ENCODE data around the gene HINT2.
A peak's percentile ranks its signal among the peaks of the same experiment; 100 is the strongest.

HINT2 gene

DNA sequence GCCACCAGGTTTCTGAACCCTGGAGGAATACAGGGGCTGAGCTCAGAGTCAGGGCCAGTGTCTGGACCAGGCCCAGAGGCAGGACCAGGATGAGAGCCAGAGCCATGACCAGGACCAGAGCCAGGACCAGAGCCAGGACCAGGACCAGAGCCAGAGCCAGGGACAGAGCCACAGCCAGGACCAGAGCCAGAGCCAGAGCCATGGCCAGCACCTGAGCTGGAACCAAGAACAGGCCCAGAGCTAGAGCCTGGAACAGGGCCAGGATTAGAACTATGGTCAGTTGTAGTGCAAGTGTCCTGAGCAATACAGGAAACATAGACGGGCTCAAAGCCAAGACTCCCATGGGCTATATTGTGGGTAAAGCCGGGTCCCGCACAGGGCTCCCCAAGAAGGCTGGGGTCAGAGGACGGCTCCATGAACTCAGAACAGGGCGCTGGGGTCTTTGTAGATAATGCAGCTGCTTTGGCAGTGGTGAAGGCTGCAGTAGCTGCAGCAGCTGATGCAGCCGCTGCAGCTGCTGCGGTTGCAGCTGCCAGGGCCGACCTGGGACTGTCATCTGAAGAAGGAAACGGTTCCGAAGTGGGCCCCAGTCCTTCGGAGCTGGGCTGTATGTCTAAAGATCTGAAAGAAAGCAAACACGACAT is 3.3 kb downstream of the HINT2 start:
- DNase-seq (no peak), ATAC-seq (no peak)

DNA sequence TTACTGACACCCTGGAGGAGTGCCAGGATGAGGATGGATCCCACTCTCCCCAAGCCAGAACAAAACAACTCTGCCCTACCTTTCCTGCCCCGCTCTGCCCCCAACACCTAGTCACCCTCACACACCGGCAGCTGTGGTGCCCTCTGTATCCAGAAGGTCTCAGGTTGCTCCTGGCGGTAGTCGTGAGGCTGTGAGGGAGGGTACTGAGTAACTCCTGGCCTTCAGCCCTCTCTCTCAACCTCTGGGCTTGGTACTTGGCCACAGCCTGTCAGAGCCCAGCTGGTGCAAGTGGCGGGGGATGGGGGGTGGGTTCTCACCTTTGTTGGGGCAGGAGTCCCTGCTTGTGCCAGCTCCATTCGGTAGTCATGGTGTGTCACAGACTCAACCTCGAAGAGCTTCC is 4.7 kb downstream of the HINT2 start:
- DNase-seq, result no peak
- ATAC-seq, result no peak

DNA sequence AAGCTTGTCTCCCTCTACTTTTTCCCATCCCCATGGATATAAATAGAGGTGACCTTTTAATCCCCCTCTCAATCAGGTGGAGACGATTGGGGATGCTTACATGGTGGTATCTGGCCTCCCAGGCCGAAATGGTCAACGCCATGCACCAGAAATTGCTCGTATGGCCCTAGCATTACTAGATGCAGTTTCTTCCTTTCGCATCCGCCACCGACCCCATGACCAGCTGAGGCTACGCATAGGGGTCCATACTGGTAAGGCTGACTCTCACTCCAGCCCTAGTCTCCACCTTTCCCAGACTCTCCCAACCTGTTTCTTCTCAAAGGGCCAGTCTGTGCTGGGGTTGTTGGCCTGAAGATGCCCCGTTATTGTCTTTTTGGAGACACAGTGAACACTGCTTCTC is 6.4 kb downstream of the HINT2 start:
- no peak for ATAC-seq
- no peak for DNase-seq

DNA sequence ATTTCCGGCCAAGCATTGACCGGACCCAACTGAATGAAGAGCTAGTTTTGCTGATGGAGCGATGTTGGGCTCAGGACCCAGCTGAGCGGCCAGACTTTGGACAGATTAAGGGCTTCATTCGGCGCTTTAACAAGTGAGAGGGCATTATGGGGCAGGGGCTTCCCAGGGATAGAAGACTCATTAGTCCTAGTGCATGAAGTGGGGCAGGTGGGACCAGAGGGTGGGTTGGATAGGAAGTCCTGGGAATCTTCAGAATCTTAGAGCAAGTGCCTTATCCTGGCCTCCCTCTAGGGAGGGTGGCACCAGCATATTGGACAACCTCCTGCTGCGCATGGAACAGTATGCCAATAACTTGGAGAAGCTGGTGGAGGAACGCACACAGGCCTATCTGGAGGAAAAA is 8.7 kb downstream of the HINT2 start:
- DNase-seq (no peak), ATAC-seq (no peak)

DNA sequence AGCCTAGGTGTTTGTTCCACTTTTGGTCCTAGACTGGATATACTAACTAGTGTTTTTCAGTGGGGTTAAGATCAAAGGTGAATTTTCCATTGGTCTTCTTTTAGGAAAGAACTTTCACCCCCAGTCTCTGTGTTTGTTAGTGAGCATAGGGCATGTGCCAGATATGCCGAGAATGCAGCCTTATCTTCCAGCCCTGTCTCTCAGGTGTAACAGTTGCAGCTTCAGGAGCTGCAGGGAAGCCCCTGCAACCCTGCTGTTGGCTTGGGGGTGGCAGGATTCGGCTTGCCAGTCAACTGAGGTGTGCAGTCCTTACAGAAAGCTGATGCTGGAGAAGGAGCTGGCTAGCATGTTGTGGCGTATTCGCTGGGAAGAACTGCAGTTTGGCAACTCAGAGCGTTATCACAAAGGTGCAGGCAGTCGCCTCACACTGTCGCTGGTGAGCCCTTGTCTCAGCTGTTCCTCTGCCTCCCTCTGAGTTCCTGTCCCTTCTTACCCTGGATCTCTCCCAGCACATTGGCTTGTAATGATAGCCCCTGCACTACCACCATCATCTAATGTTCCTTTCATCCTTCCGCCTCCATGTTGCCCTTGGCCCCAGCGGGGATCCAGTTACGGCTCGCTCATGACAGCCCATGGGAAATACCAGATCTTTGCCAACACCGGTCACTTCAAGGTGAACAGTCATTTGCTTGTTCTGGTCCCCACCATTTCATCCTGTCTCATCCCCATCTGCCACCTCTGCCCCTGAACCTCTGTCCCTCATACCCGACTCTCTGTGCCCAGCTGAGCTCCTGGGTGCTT is 13.3 kb downstream of the HINT2 start:
- DNase-seq (no peak), ATAC-seq (no peak)

DNA sequence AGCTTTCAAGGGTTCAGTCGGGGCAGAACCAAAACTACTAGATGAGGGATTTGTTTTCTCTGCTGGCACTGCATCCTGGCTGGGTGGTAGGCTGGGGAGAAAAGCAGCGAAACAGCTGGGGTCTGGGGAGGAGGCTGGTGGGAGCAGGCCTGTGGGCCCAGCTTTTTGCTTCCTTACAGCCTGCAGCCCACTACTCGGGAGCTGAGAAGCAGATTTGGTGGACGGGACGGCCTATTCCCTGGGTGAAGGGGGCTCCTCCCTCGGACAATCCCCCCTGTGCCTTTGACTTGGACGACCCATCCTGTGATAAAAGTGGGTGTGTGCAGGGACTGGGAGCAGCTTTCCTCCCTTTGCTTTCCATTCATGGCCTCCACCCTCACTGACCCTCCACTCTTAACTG is 14.3 kb downstream of the HINT2 start:
- ATAC-seq (no peak), DNase-seq (no peak)

DNA sequence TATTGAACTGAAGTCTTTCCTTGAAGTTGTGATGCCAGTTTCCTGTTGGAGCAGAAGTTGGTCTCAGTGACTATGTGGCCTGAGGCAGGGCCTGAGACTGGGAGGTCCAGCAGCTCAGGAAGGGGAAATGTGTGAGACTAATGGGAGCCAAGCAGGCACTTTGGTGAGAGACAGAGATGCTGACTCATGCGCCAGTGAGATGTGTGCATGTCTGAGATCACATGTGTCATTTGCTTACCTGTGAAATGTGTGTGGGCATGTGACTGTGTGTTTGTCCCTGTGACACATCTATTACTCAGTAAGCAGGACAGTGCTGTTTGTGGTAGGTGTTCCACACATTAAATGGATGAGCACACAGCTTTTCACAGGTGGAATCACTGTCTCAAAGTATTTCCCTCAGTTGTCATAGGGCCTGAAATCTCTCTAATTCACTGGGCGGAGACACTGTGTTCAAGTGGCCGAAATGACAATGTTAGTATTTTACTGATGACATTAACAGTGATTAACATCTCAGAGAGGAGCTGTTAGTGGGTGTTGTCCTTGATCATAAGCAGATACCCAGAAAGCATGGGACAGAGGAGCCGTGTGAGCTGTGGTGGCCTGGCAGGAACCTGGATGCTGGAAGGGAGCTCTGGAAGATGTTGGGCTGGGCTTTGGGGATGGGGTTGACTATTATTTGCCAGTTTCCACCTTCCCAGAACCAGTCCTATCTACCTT is 16.0 kb downstream of the HINT2 start:
- no peak for DNase-seq
- ATAC-seq, result peak; percentile 95

DNA sequence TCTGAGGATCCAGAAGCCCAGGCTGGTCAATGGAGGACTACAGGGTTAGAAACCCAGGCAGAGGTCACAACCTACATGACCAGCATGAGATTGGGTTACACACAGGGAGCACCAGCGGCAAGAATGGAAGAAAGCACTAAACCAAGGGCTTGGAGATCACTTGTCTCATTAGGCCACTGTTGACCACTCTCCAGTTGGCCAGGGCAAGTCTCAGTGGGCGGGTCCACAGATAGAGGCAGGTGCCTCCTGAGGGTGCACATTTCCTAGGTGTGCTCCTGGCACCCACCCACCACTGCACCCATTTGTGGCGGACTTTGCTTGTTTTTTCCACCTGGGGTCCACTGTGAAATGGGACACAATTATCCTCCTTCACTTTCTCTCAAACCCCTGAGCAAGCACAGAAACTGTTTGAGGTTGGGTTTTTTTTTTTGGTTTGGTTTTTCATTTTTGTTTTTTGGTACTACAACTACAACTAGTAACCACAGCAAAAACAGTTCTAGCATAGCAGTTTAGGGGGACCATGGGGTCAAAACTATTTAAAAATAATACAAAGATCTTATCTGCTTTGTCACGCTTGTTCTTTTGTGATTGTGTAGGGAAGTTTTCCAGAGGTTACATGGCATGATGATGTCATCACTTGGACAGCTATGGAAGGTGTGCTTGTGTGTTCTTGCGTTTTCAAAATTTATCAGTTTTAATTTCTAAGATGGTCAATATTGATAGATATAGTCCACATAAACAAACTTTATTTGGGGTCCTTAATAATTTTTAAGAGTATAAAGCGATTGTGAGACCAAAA is 17.3 kb downstream of the HINT2 start:
- DNase-seq (no peak), ATAC-seq (no peak)

DNA sequence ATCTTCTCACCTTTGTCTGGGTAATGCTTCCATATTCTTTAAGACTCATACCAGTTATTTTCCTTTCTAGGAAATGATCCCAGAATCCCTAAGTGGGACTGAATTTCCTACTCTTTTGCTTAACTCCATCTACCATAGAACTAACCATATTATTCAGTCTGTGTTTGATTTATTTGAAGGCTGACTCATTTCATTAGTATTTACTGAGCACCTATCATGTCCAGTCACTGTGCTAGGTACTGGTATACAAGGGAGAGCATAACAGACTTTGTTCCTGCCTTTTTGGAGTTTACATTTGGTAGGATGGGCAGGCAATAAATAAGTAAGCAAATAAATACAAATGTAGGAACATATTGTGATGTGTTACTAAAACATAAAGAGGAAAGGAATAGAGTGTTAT is 19.1 kb downstream of the HINT2 start:
- no peak for ATAC-seq
- DNase-seq, result no peak

DNA sequence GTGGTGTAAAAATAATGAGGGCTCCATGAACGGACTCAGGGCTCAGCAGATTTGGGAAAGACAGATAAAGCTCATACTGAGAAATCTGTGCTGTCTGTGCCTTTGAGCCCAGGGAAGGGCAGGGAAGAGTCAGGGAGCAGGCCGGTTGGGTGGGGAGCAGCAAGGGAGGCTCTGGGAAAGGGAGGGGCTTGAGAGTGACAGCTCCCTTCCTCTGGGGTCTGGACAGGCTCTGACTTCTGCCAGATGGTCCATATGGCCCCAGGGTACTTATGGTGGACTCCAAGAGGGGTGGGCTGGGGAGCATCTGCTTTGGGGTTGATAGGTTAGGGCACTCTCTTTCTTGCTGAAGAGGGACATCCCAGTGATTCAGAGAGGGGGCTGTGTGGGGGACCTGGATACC is 21.4 kb downstream of the HINT2 start:
- ATAC-seq (no peak), DNase-seq (no peak)

DNA sequence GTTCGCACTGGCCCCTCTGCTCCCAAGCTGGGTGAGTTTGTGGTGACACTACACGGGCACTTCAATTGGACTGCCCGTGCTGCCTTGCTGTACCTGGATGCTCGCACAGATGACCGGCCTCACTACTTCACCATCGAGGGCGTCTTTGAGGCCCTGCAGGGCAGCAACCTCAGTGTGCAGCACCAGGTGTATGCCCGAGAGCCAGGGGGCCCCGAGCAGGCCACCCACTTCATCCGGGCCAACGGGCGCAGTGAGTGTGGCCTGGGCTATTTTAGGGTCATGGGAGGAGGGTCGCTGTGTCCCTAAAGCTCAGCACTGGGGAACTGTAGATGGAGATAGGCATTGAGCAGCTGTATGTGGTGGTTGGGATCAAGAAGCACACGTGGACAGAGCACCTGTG is 22.0 kb downstream of the HINT2 start:
- DNase-seq, result no peak
- ATAC-seq, result no peak

DNA sequence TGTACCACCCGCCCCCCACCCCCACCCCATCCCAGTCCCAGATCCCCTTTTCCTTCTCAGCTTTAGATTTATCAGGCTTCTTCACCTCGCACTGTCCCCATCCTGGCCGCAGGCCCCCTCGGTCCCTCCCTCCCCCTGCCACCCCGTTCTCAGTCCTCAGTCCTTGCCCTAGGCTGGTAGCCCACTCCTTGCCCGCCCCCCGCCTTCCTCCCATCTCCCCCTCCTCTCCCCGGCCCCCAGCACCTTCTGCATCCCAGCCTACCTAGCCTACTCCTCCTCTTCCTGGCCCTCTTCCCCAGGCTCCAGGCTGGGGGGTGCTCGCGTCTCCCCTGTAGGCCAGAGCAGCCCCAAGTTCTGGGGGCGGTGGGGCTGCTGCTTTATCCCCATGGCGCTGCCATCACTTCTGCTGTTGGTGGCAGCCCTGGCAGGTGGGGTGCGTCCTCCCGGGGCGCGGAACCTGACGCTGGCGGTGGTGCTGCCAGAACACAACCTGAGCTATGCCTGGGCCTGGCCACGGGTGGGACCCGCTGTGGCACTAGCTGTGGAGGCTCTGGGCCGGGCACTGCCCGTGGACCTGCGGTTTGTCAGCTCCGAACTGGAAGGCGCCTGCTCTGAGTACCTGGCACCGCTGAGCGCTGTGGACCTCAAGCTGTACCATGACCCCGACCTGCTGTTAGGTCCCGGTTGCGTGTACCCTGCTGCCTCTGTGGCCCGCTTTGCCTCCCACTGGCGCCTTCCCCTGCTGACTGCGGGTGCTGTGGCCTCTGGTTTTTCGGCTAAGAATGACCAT is 22.6 kb downstream of the HINT2 start:
- ATAC-seq (no peak), DNase-seq (no peak)

DNA sequence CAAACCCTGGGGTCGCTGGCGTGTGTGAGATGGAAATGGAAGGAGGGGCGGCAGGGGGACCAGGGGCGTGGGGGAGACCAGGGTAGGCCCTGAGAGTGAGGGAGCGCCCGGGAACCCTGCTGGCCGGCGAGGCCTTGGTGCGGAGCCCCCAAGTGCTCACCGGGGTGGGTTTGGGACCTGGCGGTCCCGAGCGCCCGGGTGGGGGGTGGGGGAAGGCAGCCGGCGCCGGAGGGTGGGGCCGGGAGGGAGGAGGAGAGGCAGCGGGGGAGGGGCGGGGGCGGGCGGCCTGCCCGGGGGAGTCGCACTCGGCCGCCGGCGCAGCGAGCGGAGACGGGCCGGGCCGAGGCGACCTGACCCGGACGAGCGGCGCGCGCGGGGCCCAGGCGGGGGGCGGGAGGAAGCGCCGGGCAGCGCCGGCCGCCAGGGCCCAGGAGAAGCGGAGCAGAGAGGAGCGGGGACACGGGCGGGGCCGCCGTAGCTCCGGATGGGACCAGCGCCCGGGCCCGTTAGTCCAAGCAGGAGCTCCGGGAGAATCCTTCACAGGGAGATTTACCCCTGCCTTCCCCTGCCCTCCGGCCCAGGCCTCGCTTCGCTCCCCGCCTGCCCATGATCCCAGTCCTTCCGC is 23.4 kb downstream of the HINT2 start, which contains the start of gene NPR2:
Gene NPR2, plus strand, starts transcription at position 295 of the 625 bp plus-strand sequence. CDS start 818 bp downstream, outside the sequence.
- DNase-seq, result no peak
- no peak for ATAC-seq

DNA sequence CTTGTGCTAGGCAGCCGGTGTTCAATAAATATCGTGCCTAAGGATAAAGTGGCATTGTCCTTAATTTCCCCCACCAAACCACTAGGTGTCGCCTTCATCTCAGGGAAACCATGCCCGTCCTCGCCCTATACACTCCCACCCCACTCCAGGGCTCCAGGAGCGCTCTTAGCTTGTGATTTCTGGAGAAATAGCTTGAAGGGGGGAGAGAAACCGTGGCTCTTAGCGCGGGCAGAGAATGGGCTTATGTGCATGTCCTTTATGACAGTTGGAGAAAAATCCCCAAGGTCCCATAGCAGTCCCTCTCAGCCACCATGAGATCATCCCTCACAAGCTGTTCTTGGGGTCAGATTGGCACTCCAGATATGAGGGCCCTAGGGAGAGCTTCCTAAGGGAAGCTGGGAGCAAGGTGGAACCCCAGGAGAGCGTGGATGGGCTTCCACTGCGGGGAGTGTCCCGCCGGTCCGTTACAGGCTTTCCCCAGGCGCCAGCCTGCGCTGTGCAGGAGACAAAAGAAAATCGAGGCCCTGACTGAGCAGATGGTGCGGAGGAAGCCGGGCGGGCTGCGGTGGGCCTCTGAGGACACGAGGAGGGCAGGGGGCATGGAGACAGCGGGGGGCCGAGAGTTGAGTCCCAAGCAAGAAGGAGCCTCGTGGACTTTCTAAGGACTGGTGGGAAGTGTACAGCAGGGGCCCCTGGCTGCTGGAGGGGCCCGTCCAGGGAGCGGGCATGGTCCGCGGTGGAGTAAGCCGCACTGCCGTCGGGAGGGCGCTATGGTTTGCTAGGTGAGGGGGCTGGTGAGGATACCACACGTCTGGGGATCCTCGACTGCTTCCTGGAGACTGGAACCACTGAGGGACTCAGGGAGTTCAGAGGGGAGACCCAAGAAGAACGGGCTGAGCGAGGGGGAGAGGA is 24.2 kb downstream of the HINT2 start:
- ATAC-seq, result peak; percentile 74
- peak; percentile 54 for DNase-seq

DNA sequence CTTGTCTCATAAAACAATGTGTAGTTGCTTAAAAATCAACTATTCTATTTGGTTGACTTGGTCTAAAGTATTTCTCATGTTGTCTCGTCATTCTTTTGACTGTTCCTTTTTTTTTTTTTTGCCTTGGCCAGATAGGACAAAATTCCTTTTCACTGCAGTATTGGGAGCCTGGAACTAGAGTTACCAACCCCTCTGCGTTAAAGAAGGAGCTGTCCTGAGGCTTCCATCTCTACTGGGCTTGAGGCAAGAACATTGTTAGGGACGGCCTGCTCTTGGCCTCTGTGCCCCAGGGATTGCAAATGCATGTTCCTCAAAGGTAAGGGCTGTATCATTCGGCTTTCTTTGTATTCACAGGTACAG is 24.8 kb downstream of the HINT2 start:
- DNase-seq (no peak), ATAC-seq (no peak)

DNA sequence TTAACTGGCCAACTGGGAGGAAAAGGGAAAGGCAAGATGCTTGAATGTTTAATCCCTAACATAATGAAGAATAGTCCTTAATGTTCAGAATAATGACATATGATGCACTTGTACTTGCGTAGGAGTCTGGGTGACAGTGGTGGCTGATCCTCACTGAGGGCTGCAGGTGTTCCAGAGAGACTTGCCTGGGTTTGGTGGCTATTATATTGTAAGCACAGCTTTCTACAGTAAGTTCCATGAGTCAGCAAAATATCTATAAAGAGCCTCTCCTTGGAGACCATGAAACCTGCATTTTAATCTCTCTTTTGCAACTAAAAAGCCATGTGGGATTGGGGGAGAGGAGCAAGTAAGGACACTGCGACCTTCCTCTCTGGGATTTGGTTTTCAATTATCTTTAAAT is 25.3 kb downstream of the HINT2 start:
- ATAC-seq (no peak), DNase-seq (no peak)

DNA sequence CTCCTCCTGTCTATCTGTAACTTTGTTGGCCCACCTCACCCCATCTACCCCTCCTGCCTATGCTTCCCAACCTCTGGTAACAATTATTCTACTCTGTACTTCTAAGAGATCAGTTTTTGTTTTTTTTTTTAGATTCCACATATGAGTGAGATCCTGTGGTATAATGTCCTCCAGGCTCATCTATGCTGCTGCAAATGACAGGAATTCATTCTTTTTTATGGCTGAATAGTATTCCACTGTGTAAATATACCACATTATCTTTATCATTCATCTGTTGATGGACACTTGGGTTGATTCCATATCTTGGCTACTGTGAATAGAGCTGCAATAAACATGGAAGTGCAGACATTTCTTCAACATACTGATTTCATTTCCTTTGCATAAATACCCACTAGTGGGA is 31.4 kb downstream of the HINT2 start:
- no peak for DNase-seq
- ATAC-seq, result no peak

DNA sequence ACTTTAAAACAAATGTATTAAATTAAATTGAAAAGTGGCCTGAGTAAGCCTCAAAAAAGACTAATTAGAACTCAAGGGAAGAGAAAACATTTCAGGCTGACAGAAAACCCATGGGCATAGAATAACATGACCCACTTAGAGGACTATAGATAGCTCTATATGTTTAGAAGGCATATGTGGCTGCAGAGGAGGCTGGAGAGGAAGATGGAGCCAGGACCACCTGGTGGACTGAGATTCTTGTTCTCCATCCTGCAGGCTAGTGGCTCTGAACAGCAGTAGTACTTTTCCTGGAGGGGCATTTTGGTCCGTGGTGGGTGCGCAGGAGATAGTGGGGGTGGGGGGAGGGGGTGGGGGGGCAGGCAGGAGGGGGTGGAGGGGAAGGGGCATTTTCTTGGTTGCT is 33.8 kb downstream of the HINT2 start:
- ATAC-seq, result no peak
- no peak for DNase-seq

DNA sequence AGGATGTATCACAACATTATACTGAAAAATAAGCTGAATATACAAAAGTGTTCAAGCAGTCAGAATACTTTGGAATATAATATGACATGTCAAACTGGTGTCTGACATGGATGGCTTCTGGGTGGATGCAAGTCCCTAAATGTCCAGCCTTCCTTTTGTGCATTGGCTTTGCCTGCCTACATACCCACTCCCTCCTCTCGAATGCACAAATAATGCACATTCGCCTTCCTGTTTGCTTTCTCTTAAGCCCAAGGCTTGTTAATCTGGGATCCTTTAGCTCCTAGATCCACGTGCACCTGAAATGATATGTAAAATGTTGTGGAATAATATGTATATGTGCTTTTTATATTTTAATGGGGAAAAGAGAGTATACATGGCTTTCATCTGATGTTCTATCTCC is 36.3 kb downstream of the HINT2 start:
- ATAC-seq (no peak), DNase-seq (no peak)

DNA sequence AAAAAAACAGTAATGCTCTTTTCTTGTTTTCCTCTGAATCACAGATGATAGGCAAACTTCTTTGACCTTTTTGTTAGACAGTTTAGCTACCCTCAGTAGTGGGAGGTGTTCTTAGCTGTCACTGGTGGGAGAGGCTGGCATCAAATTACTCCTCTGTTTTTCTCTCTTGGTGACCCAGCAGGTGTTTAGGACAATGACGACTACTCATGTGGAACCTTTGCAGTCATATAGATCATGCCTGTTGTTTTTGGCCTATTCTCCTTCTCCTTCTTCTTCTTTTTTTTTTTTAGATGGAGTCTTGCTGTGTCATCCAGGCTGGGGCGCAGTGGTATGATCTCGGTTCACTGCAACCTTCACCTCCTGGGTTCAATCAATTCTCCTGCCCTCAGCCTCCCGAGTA is 38.8 kb downstream of the HINT2 start:
- ATAC-seq (peak; percentile 69), DNase-seq (no peak)
